GM19238 (cell line): ENCODE results near the gene CAMK2N1.

Source experiments
- DNase-seq: peaks from one replicate; pipeline ENCODE4 v3.0.0; 2011; ENCODE audit warnings: low spot score; ENCODE audit not compliant: insufficient read length

Gene CAMK2N1

DNA sequence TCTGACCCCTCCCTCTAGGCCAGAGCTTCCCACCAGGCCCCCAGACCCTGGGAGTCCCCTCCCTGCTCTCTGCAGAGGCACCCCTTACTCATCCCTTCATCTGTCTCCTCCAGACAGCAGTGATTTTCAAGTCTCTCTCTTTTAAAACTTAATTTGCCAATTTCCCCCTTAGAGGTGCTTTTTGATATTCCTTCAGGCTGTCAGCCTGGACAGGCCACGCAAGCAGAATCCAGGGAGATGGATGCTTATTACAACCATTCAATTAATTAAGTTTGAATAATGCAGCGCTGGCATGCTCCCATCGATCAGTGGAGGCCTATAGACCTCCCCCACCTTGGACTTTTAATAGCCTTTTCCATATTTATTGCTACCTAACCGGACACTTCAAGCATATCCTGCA lies 6.2 kb downstream of the CAMK2N1 start:
- no peak for DNase-seq

DNA sequence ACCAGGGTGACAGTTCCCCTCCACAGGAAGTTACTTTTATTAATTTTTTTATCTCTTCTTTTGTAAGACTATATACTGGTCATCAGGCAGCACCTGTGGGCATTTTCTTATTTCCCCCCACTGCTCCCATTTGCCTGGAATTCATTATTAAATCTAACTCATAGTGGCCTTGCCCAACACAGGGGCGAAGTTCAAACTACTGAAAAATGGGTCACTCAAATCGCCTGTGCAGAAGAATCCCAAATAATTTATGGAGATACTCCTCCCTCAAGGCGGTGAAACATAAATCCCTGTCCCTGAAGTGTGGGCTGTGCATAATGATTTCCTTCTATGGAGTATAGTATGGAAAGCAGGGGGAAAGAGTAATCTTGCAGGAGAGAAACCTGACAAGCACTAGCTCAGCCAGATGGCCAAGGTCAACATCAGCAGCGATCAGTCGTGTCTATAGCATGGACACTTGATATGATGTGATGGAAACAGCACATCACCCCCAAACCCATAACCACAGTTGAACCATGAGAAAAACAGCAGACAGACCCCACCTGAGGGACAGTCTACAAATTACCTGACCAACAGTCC lies 7.9 kb downstream of the CAMK2N1 start:
- DNase-seq, result no peak

- no peak for DNase-seq
Measured at GRCh38 chr1:20477348-20478056, 8.5 kb downstream of the CAMK2N1 start.

GRCh38 chr1:20476265-20477038 lies 9.6 kb downstream of the CAMK2N1 start:
- DNase-seq, result no peak

DNA sequence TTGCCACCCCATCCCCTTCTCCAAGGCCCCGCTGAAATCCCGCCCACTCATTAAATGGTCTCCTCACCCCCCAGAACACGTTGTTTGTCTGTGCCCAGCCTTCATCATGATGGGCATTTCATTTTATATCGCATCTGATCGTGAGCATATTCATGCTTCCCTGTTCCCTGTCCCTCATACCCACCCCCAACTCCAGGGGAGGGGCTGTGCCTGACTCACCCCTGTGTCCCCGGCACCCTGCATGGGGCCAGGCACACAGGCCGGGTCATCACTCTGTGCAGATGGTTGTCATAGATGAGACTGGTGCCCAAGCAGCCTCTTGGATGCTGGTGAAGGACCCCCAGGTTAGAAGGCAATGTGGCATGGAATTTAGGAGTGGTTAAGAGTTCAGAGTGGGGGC lies 11.0 kb downstream of the CAMK2N1 start:
- DNase-seq, result no peak

DNA sequence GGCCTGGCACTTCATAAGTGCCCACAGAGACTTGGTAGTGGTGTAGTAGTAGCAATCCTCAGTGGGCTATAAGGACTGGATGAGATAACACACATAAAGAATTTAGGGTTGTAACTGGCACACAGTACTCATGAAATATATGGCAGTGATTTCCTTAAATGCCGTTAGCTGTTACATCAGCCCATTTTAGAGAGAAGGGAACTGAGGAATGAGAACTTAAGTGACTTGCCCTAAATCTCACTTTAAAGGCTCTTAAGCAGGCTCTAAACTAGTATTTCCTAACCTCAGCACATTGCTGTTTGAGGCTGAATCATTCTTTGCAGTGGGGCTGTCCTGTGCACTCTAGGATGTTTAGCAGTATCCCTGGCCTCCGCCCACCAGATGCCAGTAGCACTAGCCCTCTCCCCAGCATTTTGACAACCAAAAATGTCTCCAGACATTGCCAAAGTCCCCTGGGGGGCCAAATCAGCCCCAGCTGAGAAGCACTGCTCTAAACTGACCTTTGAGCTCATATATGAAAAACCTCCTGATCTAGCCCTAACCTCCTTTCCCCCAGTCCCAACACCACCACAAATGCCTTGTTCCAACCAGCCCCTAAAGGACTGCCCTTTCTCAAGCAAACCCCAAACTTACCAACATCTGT lies 11.6 kb downstream of the CAMK2N1 start:
- no peak for DNase-seq

- no peak for DNase-seq
Measured at GRCh38 chr1:20473894-20474293, 12.1 kb downstream of the CAMK2N1 start.

- DNase-seq, result no peak
Measured at GRCh38 chr1:20472860-20473711, 12.9 kb downstream of the CAMK2N1 start.

GRCh38 chr1:20472121-20472520 lies 13.9 kb downstream of the CAMK2N1 start:
- DNase-seq, result no peak

- no peak for DNase-seq
Measured at GRCh38 chr1:20470194-20470593, 15.8 kb downstream of the CAMK2N1 start.

DNA sequence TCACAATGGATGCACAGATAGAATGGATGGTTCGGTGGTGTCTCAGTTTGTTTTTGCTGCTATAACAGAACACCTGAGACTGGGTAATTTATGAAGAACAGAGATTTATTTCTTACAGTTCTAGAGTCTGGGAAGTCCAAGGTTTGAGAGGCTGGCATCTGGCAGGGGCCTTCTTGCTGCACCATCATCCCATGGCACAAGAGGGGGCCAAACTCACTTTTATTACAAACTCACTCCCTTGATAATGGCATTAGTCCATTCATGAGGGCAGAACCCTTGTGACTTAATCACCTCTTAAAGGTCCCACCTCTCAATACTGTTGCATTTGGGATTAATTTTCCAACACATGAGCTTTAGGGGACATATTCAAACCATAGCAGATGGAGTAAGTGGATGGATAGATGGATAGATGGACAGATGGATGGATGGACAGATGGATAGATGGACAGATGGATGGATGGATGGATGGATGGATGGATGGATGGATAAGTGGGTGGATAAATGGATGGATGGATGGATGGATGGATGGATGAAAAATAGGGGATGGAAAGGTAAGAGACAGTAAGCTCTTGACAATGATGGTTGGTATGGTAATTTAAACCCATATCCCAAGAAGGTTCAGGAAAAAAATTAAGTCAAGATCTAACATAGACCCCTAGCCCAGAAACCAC lies 16.5 kb downstream of the CAMK2N1 start:
- DNase-seq, result no peak

GRCh38 chr1:20466273-20466672 lies 19.7 kb downstream of the CAMK2N1 start:
- no peak for DNase-seq

DNA sequence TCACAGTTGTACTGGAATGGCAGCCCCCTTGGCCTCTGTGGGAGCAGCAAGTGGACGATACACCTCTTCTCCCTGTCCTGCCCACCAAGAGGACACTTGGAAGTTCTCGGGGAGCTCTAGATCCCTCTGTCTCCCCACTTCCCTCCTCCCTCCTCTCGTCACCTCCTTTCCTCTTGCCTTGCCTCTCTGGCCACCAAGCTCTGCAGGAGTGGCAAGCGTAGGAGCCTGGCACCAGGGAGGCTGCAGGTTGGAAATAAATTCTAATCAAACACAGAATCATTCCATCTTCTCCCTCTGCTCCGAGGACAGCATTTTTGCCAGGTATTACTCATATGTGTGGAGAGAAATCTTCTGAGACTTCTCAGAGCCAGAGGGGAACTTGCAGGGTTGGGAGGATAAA lies 20.8 kb downstream of the CAMK2N1 start:
- DNase-seq, result no peak

DNA sequence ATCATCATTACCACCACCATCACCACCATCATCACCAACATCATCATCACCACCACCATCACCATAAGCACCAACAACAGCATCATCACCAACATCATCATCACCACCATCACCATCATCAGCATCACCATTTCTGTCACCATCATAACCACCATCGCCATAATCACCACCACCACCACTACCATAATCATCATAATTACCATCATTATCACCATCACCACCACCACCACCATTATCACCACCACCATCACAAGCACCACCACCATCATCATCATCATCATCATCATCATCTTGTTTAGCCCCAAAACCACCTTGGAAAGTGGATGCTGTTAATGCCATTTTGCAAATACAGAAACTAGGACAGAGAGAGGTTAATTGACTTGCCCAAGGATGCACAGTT lies 22.5 kb downstream of the CAMK2N1 start:
- DNase-seq, result no peak

DNA sequence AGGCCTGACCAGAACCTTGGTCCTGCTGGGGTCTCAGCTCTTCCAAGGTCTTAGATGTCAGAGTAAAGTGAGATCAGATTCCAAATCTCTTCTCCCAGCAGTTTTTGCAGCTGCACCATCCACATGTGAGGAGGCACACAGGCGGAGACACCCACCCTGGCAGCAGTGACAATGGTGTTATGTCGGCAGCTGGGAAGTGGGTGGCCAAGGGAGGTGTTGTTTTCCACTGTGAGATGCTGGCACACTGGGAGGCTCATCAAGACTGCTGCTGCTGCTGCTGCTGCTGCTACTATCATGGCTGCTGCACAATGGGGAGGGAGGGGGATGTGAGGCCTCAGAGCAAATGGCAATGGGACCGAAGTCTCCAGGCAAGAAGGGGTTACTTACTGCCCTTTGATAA lies 23.6 kb downstream of the CAMK2N1 start:
- no peak for DNase-seq

DNA sequence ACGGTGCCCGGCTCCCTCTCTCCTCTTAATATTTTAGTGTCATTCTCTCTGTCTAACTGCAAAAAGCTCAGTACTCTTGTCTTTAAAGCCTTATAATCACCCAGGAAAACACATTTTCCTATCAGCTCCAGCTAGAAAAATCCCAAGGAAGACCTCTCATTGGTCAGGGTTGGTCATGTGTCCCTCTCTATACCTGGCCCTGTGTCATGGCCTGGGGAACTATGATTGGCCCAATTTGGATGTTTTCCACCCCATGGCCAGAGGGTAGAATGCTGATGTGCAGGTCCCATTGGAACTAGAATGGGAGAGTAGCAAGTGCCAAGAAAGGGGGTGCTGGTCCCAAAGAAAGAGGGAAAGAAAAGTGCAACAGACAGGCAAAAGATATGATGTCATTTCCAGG lies 27.3 kb downstream of the CAMK2N1 start:
- DNase-seq, result no peak

DNA sequence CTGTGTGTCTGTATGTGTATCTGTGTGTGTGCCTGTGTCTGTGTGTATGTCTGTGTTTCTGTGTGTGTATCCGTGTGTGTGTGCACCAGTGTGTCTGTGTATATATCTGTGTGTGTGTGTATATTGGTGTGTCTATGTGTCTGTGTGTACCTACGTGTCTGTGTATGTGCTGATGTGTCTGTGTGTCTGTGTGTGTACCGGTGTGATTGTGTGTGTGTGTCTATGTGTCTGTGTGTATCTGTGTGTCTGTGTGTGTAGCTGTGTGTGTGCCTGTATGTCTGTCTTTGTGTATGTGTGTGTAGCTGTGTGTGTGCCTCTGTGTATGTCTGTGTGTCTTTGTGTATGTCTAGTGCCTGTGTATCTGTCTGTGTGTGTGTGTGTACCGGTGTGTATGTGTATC lies 32.0 kb downstream of the CAMK2N1 start:
- no peak for DNase-seq

DNA sequence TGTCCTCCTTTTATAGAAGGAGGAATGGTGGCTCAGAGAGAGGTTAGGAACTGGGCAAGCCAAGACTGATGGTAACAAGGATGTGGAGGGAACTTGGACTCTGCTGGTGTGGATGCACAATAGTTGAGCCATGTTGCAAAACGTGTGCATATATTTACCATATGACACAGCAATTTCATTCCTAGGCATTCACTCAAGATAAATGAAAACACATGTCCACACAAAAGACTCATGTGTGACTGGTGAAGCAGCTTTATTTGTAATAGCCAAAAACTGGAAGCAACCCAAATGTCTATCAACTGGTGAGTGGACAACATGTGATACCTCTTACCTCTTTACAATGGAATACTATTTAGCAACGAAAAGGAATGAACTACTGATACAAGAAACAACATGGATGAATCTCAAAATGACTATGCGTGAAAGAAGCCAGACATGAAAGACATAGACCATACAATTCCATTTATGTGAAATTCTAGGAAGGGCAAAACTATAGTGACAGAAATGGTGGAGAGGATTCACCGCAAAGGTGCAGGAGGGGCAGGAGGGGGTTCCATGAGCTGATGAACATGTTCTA lies 36.2 kb downstream of the CAMK2N1 start:
- DNase-seq, result no peak

DNA sequence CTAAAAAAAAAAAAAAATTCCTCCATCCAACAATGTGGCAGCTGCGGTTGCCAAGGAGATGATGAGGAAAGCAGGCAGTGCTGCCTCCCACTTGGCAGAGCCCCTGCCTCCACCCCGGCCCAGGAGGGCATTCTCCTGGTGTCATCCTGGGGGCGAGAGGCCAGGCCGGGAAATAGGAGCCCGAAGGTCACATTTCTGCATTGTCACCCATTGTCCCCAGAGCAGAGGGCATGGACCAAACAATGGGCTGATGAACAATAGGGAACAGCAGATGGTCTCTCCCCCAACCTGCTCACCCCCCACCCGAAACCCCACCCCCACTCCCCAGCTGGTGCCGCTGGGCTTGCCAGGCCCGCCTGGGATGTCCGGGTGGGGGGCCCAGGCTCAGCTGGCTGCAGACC lies 37.3 kb downstream of the CAMK2N1 start:
- no peak for DNase-seq

- no peak for DNase-seq
Measured at GRCh38 chr1:20447794-20448193, 38.2 kb downstream of the CAMK2N1 start.
